ENCODE data around the gene HMGB2. TPM values are rescaled to one million over a fixed set of nuclear protein-coding genes. Genes with fewer than 3 reads are reported as not detected.

Gene HMGB2
- total and polyA plus RNA-seq, 2 of the 8 experiments (the other 6 are each of a cell fraction or from before 2014, with no cell fraction given) = 54.7 to 218 TPM

DNA sequence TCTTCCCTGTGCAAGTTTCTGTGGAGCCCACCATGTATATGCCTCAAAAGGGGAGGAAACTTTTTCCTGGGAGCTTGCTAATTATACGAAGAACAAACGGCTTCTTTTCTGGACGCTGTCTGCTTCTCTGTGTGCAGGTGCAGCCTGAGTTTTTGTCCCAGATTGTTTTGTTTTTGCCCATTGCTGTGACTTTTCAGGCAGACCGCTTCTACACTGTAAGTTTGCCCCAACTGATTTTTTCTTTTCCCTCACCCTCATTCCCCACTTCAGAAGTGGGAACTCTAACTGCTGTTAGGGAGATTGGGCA lies 51.9 kb downstream of the HMGB2 start:
- no peak overlapping the region for H3K4me3 ChIP-seq (ENCODE audit: extremely low read depth in 1 of 4, insufficient read depth in 2 of 4, low read depth in 3 of 4, low read length in 4 of 4)
- 99% methylated on average over 4 of the region's 4 CpGs; no CpG with 5 or more reads in 1 of the 2 experiments for WGBS, 2 experiments (ENCODE audit: extremely low coverage in 1 of 2, insufficient coverage in 1 of 2, insufficient read length in 1 of 2, insufficient replicate concordance in 2 of 2, low coverage in 1 of 2, low lambda C conversion rate in 2 of 2, missing lambda C conversion rate in 1 of 2)
- no peak overlapping the region for H2BK5ac ChIP-seq (ENCODE audit: low read depth, low read length)
- H4K8ac ChIP-seq (ENCODE audit: extremely low read depth, insufficient read depth, low read length) = no peak overlapping the region
- H3K27me3 ChIP-seq (replicated peaks in 1 of 4; ENCODE audit: control insufficient read depth in 3 of 4, extremely low read depth in 1 of 4, insufficient read depth in 3 of 4, low read length in 3 of 4) = no peaks in the 10 kb centered on the region
- no peak overlapping the region for H2AK5ac ChIP-seq (ENCODE audit: low read depth, low read length)
- no peak overlapping the region for H2BK120ac ChIP-seq (replicated peaks; ENCODE audit: low read depth, low read length)
- H3K79me2 ChIP-seq (ENCODE audit: control insufficient read depth in 1 of 2, insufficient read depth in 2 of 2, low read length in 2 of 2) = peaks cover 0 to 32% of the 10 kb centered on the region in 2 experiments; a peak in 2 of 4 replicates
- POLR2A ChIA-PET (ENCODE audit: partially characterized antibody) = no interaction called here
- no peaks in the 10 kb centered on the region for H4K20me1 ChIP-seq (replicated peaks in 1 of 2; ENCODE audit: control insufficient read depth in 1 of 2, insufficient read depth in 2 of 2, low read length in 2 of 2)
- no peak overlapping the region for H3K56ac ChIP-seq (replicated peaks; ENCODE audit: insufficient read length, low read depth, low read length)
- H3K14ac ChIP-seq (ENCODE audit: insufficient read length) = no peak overlapping the region
- H2AFZ ChIP-seq (ENCODE audit: low read length) = no peak overlapping the region
- no peak overlapping the region for H3K4me2 ChIP-seq (ENCODE audit: insufficient read depth in 1 of 2, low read depth in 2 of 2, low read length in 2 of 2)
- FAIRE-seq = no peak
- H3K9me3 ChIP-seq (ENCODE audit: insufficient read depth in 2 of 2, low read depth in 1 of 2, low read length in 1 of 2) = peaks cover 28 to 32% of the 10 kb centered on the region in 2 experiments
- H3K27ac ChIP-seq (ENCODE audit: low read depth, low read length) = no peak overlapping the region
- H3K23ac ChIP-seq (ENCODE audit: insufficient read length) = no peak overlapping the region
- no peaks in the 10 kb centered on the region; the same call in 1 of the 2 replicates for H3K79me1 ChIP-seq (ENCODE audit: low read depth, low read length)
- no peak overlapping the region for H3K4ac ChIP-seq (replicated peaks; ENCODE audit: insufficient read length, low read depth, low read length)
- CTCF ChIA-PET (ENCODE audit: partially characterized antibody) = interaction anchor here (0.8 to 10.0 kb wide), 10 partner anchors 15 to 270 kb away, joined by 3 to 62 read pairs (median 7); partner anchors contain the start of gene GALNT7
- H3K36me3 ChIP-seq (ENCODE audit: control insufficient read depth in 2 of 4, insufficient read depth in 4 of 4, low read length in 3 of 4) = peaks cover 0 to 31% (median 7%) of the 10 kb centered on the region in 4 experiments; a peak in 3 of 8 replicates
- H3K23me2 ChIP-seq (ENCODE audit: low read depth, low read length) = no peaks in the 10 kb centered on the region
- no peak overlapping the region for H2BK12ac ChIP-seq (ENCODE audit: low read depth, low read length)
- H3K4me1 ChIP-seq (replicated peaks in 1 of 4; ENCODE audit: control insufficient read depth in 3 of 4, insufficient read depth in 4 of 4, low read length in 3 of 4) = no peaks in the 10 kb centered on the region
- H4K5ac ChIP-seq (ENCODE audit: insufficient read length, low read depth, low read length) = no peak overlapping the region
- no peak overlapping the region for H3K18ac ChIP-seq (ENCODE audit: extremely low read depth, low read length)
- no peak overlapping the region for H2BK20ac ChIP-seq (ENCODE audit: low read length)
- H4K91ac ChIP-seq (replicated peaks; ENCODE audit: insufficient read length, low read length) = no peak overlapping the region
- DNase-seq (ENCODE audit: low read depth in 1 of 2, low spot score in 2 of 2) = no peak
- H3K9ac ChIP-seq (replicated peaks in 1 of 4; ENCODE audit: extremely low read depth in 1 of 4, low read depth in 3 of 4, low read length in 3 of 4) = no peak overlapping the region
- H2BK15ac ChIP-seq (ENCODE audit: low read length) = no peak overlapping the region
- TF ChIP-seq CHD2 (IDR thresholded peaks at IDR 0.05; ENCODE audit: low read length) (no peak), POLR2AphosphoS5 (IDR thresholded peaks at IDR 0.05; ENCODE audit: low read depth, low read length) (no peak), RXRA (IDR thresholded peaks at IDR 0.05; ENCODE audit: insufficient read depth, low read depth, low read length) (no peak), EP300 (IDR thresholded peaks at IDR 0.05; ENCODE audit: borderline replicate concordance in 1 of 2, low read depth in 2 of 2, low read length in 2 of 2) (no peak), GABPA (IDR thresholded peaks at IDR 0.05; ENCODE audit: borderline replicate concordance, insufficient read depth, low read length) (no peak), TEAD4 (IDR thresholded peaks at IDR 0.05; ENCODE audit: low read depth, low read length) (no peak), CHD1 (IDR thresholded peaks at IDR 0.05; ENCODE audit: low read depth, low read length) (no peak), POLR2A (IDR thresholded peaks at IDR 0.05; ENCODE audit: control extremely low read depth in 1 of 2, low read depth in 2 of 2, low read length in 2 of 2) (no peak), SP4 (IDR thresholded peaks at IDR 0.05; ENCODE audit: low read length) (no peak), PHF8 (conservative IDR thresholded peaks at IDR 0.05; ENCODE audit: low read depth, low read length) (no peak), RAD21 (IDR thresholded peaks at IDR 0.05 in 1 of 2, conservative IDR thresholded peaks at IDR 0.05 in 1 of 2; ENCODE audit: low read depth in 2 of 2, low read length in 2 of 2) (no peak)
- TF ChIP-seq, protein P1, sequence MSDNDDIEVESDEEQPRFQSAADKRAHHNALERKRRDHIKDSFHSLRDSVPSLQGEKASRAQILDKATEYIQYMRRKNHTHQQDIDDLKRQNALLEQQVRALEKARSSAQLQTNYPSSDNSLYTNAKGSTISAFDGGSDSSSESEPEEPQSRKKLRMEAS (IDR thresholded peaks at IDR 0.05) = no peak
- TF ChIP-seq, protein P2, sequence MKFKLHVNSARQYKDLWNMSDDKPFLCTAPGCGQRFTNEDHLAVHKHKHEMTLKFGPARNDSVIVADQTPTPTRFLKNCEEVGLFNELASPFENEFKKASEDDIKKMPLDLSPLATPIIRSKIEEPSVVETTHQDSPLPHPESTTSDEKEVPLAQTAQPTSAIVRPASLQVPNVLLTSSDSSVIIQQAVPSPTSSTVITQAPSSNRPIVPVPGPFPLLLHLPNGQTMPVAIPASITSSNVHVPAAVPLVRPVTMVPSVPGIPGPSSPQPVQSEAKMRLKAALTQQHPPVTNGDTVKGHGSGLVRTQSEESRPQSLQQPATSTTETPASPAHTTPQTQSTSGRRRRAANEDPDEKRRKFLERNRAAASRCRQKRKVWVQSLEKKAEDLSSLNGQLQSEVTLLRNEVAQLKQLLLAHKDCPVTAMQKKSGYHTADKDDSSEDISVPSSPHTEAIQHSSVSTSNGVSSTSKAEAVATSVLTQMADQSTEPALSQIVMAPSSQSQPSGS (IDR thresholded peaks at IDR 0.05; ENCODE audit: low read length) = no peak
